Astrocyte (in vitro differentiated cells and primary cell): ENCODE results near the gene WNT7A. TPM values are rescaled to one million over a fixed set of nuclear protein-coding genes. Genes with fewer than 3 reads are reported as not detected.

Experiments
- DNase-seq: peaks from one replicate; pipeline ENCODE4 v3.0.0-alpha.2; 2010; ENCODE audit warnings: low read depth
- FAIRE-seq: peaks from 2 replicates; lab custom pipeline; 2011; peaks lifted over from hg19 to GRCh38; lab: Jason Lieb, UNC
- H2AFZ ChIP-seq: 2 replicates; pipeline ENCODE4 v1.6.0; 2012; ENCODE audit warnings: low read depth, low read length, inconsistent platforms
- H3K27ac ChIP-seq: 2 replicates; pipeline ENCODE4 v1.5.1; 2011; ENCODE audit warnings: low read depth, low read length, inconsistent platforms
- H3K27me3 ChIP-seq: 2 replicates; pipeline ENCODE4 v1.6.0; 2011; ENCODE audit warnings: low read length, inconsistent platforms; ENCODE audit not compliant: insufficient read depth
- H3K36me3 ChIP-seq: 2 replicates; pipeline ENCODE4 v1.5.1; 2011; ENCODE audit warnings: low read length, inconsistent platforms; ENCODE audit not compliant: insufficient read depth
- H3K4me1 ChIP-seq: 2 replicates; pipeline ENCODE4 v1.5.1; 2011; ENCODE audit warnings: low read length, inconsistent platforms; ENCODE audit not compliant: insufficient read depth
- H3K4me2 ChIP-seq: 2 replicates; pipeline ENCODE4 v1.6.0; 2012; ENCODE audit warnings: low read length, inconsistent platforms
- H3K4me3 ChIP-seq: 2 replicates; pipeline ENCODE4 v1.5.1; 2011; ENCODE audit warnings: low read depth, mild to moderate bottlenecking, low read length, inconsistent platforms; ENCODE audit not compliant: insufficient read depth
- H3K79me2 ChIP-seq: 2 replicates; pipeline ENCODE4 v1.6.0; 2012; ENCODE audit warnings: mild to moderate bottlenecking, low read length, inconsistent platforms; ENCODE audit not compliant: insufficient read depth
- H3K9ac ChIP-seq: 2 replicates; pipeline ENCODE4 v1.6.0; 2012; ENCODE audit warnings: mild to moderate bottlenecking, low read length, inconsistent platforms
- H3K9me3 ChIP-seq: 2 replicates; pipeline ENCODE4 v1.5.1; 2012; ENCODE audit warnings: low read depth, mild to moderate bottlenecking, low read length, inconsistent platforms; ENCODE audit not compliant: insufficient read depth
- H4K20me1 ChIP-seq: 2 replicates; pipeline ENCODE4 v1.6.0; 2012; ENCODE audit warnings: low read length, inconsistent platforms; ENCODE audit not compliant: insufficient read depth
- H3K27ac Mint-ChIP-seq: one replicate; pipeline ENCODE4 v1.8.0; 2021; ENCODE audit warnings: mild to moderate bottlenecking, mixed read lengths; ENCODE audit not compliant: unreplicated experiment
- H3K27me3 Mint-ChIP-seq: one replicate; pipeline ENCODE4 v1.8.0; 2021; ENCODE audit warnings: low read depth, mixed read lengths; ENCODE audit not compliant: unreplicated experiment
- H3K36me3 Mint-ChIP-seq: one replicate; pipeline ENCODE4 v1.8.0; 2021; ENCODE audit warnings: low read depth, mixed read lengths; ENCODE audit not compliant: unreplicated experiment
- H3K4me1 Mint-ChIP-seq: one replicate; pipeline ENCODE4 v1.8.0; 2021; ENCODE audit warnings: low read depth, mixed read lengths; ENCODE audit not compliant: unreplicated experiment
- H3K4me3 Mint-ChIP-seq: one replicate; pipeline ENCODE4 v1.8.0; 2021; ENCODE audit warnings: mild to moderate bottlenecking, moderate library complexity, mixed read lengths; ENCODE audit not compliant: unreplicated experiment
- H3K9me3 Mint-ChIP-seq: one replicate; pipeline ENCODE4 v1.8.0; 2021; ENCODE audit warnings: mild to moderate bottlenecking, mixed read lengths; ENCODE audit not compliant: unreplicated experiment
- EZH2 ChIP-seq: IDR thresholded peaks from 2 replicates; pipeline ENCODE4 v1.6.1; 2012; ENCODE audit warnings: mild to moderate bottlenecking, low read length, inconsistent platforms; ENCODE audit not compliant: insufficient read depth
- total RNA-seq: library from RNA; stranded (reverse); gene quantifications from 2 replicates; pipeline ENCODE4 v1.2.1, GENCODE V29; 2021
- TF ChIP-seq, protein P1 (sequence below): IDR thresholded peaks from 2 replicates; pipeline ENCODE4 v1.5.1; 2011; ENCODE audit warnings: low read depth, mild to moderate bottlenecking, inconsistent platforms, low read length, moderate library complexity; ENCODE audit not compliant: insufficient read depth

The WNT7A gene
- total RNA-seq, 1 donor from 2014 or later: 1.7 TPM

DNA sequence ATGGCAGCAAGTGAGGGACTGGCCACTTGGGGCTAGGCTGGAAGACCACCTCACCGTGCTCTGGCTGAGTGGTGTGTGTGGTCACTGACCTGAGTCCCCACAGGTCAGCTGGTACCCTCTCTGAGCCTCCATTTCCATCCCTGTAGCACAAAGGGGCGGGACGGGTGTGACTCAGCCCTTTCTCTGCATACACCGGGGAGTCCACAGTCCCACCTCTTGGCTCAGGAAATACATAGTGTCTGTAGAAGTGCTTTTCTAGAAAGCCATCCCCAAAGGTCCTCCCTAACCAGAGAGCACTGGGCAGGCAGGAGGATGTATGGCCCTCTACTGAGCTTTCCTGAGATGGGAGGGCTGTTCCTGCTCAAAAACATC, 27.2 kb downstream of the WNT7A start:
- no peak overlapping the region for H3K9ac ChIP-seq
- peaks cover 26% of the 10 kb centered on the region for H3K4me1 ChIP-seq
- Mint-ChIP-seq H3K36me3 (no peaks in the 10 kb centered on the region), H3K27ac (no peak overlapping the region), H3K27me3 (peaks cover 14% of the 10 kb centered on the region), H3K4me3 (no peak overlapping the region), H3K9me3 (peaks cover 8% of the 10 kb centered on the region), H3K4me1 (peaks cover 20% of the 10 kb centered on the region)
- DNase-seq (no peak), FAIRE-seq (no peak)
- no peaks in the 10 kb centered on the region for H3K9me3 ChIP-seq
- H3K27me3 ChIP-seq: no peaks in the 10 kb centered on the region
- no peak overlapping the region for H3K27ac ChIP-seq
- no peak overlapping the region for H3K4me3 ChIP-seq
- TF ChIP-seq EZH2: no peak
- TF ChIP-seq, protein P1, sequence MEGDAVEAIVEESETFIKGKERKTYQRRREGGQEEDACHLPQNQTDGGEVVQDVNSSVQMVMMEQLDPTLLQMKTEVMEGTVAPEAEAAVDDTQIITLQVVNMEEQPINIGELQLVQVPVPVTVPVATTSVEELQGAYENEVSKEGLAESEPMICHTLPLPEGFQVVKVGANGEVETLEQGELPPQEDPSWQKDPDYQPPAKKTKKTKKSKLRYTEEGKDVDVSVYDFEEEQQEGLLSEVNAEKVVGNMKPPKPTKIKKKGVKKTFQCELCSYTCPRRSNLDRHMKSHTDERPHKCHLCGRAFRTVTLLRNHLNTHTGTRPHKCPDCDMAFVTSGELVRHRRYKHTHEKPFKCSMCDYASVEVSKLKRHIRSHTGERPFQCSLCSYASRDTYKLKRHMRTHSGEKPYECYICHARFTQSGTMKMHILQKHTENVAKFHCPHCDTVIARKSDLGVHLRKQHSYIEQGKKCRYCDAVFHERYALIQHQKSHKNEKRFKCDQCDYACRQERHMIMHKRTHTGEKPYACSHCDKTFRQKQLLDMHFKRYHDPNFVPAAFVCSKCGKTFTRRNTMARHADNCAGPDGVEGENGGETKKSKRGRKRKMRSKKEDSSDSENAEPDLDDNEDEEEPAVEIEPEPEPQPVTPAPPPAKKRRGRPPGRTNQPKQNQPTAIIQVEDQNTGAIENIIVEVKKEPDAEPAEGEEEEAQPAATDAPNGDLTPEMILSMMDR: no peak
- no peaks in the 10 kb centered on the region for H3K36me3 ChIP-seq
- no peak overlapping the region for H3K4me2 ChIP-seq
- no peaks in the 10 kb centered on the region for H3K79me2 ChIP-seq
- no peaks in the 10 kb centered on the region for H4K20me1 ChIP-seq
- H2AFZ ChIP-seq: no peak overlapping the region

DNA sequence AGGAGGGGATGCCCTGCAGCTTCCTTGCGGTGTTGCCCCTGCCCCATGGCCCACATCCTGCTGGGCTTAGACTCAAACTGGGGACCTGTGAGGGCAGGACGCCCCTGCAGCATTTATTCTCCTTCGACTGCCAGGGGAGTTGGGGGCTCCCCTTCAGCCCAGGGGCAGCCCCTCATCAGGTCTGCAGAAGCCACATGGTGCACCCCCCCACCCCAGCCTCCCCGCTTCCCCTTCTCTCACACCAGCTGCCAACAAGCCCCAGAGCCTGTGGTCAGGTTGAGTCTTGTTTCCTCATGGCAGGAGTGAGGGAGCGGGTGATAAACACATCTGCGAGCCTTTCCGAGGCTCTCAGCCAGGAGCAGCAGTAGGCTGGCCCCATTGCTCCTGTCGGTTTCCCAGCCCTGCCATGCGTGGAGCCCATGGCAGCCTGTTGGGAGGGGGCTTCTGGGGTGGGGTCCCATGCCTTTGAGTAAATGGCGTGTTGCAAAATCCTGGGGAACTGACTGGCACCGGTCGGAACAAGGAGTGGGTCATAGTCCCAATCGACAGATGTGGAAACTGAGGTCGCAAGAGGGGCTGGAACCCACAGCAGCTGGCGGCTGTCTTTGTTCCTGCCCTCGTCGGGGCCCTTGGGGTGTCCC, 27.8 kb downstream of the WNT7A start:
- peaks cover 26% of the 10 kb centered on the region for H3K4me1 ChIP-seq
- H3K27me3 ChIP-seq: no peaks in the 10 kb centered on the region
- H3K9ac ChIP-seq: no peak overlapping the region
- H3K79me2 ChIP-seq: no peaks in the 10 kb centered on the region
- Mint-ChIP-seq H3K4me3 (no peak overlapping the region), H3K9me3 (peaks cover 3% of the 10 kb centered on the region), H3K27me3 (peaks cover 11% of the 10 kb centered on the region), H3K4me1 (peaks cover 20% of the 10 kb centered on the region), H3K36me3 (no peaks in the 10 kb centered on the region), H3K27ac (peak overlapping the region; percentile 51)
- H3K36me3 ChIP-seq: no peaks in the 10 kb centered on the region
- H4K20me1 ChIP-seq: no peaks in the 10 kb centered on the region
- H3K27ac ChIP-seq: no peak overlapping the region
- no peak overlapping the region for H2AFZ ChIP-seq
- no peak for FAIRE-seq
- no peak overlapping the region for H3K4me2 ChIP-seq
- no peak for DNase-seq
- H3K4me3 ChIP-seq: no peak overlapping the region
- H3K9me3 ChIP-seq: no peaks in the 10 kb centered on the region
- TF ChIP-seq, protein P1: no peak
- TF ChIP-seq EZH2: no peak

DNA sequence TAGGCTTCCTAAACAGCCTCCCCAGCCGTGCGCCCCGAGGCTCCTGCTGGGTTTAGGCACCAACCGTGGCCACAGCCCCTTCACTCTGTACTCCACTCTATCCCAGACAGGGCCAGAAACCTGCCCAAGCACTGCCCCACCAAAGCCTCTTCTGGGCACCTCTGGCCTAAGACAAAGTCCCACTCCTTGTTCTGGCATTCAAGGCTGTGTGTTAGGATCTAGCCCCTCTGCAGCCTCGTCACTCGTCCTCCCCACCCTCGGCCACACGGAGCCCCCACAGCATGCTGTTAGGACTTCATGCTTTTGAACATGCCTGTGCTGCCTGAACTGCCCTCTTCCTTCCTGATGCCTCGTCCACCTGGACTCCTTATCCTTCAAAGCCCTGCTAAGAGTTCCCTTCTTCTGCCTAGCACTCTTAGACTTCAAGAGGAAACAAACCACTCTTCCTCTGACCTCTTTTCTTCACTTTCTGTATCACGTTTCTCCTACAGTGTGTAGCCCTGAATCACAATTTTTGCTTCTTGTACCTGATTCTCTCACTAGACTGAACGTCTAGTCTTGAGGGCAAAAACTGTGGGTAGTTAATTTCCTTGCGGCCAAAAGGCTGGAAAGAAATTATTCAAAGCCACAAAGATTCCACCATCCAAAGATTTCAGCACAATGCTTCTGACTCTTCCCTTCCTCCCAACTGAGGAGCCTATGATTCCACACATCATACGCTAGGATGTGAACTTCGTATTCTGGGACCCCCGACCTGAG, 28.6 kb downstream of the WNT7A start:
- Mint-ChIP-seq H3K27me3 (peaks cover 7% of the 10 kb centered on the region), H3K4me3 (no peak overlapping the region), H3K36me3 (no peaks in the 10 kb centered on the region), H3K9me3 (peaks cover 3% of the 10 kb centered on the region), H3K27ac (peak overlapping the region; percentile 51), H3K4me1 (peaks cover 20% of the 10 kb centered on the region)
- no peak for FAIRE-seq
- no peaks in the 10 kb centered on the region for H4K20me1 ChIP-seq
- no peak overlapping the region for H3K4me2 ChIP-seq
- H3K9me3 ChIP-seq: no peaks in the 10 kb centered on the region
- H3K79me2 ChIP-seq: no peaks in the 10 kb centered on the region
- peaks cover 26% of the 10 kb centered on the region for H3K4me1 ChIP-seq
- no peak overlapping the region for H3K9ac ChIP-seq
- no peaks in the 10 kb centered on the region for H3K36me3 ChIP-seq
- no peak overlapping the region for H3K4me3 ChIP-seq
- DNase-seq: no peak
- no peaks in the 10 kb centered on the region for H3K27me3 ChIP-seq
- H3K27ac ChIP-seq: no peak overlapping the region
- TF ChIP-seq, protein P1: no peak
- TF ChIP-seq EZH2: no peak
- H2AFZ ChIP-seq: no peak overlapping the region
